Upper lobe of left lung (tissue), 4 donors: ENCODE results near the gene TMEM250.

Experiments used
- CTCF ChIP-seq, 6 experiments: fragments of 450-650 bp in 4 of 6; fragments of 200-600 bp in 2 of 6; sonication (generic) in 2 of 6; IDR thresholded peaks; one replicate each; pipeline ENCODE4 v1.5.1; 2016 to 2019; ENCODE audit warnings: antibody characterized with exemption in 6 of 6
- EP300 ChIP-seq, 4 donors: sonication (generic); formaldehyde crosslinking; IDR thresholded peaks; one replicate each; pipeline ENCODE4 v1.5.1; 2017; ENCODE audit warnings: antibody characterized with exemption in 4 of 4, control low read depth in 2 of 4
- POLR2A ChIP-seq, 4 donors: fragments of 450-650 bp; IDR thresholded peaks; one replicate each; pipeline ENCODE4 v1.5.1; 2016 to 2017; ENCODE audit warnings: antibody characterized with exemption in 4 of 4, mild to moderate bottlenecking in 2 of 4
- POLR2AphosphoS5 ChIP-seq, 2 donors: sonication (generic); formaldehyde crosslinking; IDR thresholded peaks; one replicate each; pipeline ENCODE4 v1.5.1; 2017; ENCODE audit warnings: antibody characterized with exemption in 2 of 2

DNA sequence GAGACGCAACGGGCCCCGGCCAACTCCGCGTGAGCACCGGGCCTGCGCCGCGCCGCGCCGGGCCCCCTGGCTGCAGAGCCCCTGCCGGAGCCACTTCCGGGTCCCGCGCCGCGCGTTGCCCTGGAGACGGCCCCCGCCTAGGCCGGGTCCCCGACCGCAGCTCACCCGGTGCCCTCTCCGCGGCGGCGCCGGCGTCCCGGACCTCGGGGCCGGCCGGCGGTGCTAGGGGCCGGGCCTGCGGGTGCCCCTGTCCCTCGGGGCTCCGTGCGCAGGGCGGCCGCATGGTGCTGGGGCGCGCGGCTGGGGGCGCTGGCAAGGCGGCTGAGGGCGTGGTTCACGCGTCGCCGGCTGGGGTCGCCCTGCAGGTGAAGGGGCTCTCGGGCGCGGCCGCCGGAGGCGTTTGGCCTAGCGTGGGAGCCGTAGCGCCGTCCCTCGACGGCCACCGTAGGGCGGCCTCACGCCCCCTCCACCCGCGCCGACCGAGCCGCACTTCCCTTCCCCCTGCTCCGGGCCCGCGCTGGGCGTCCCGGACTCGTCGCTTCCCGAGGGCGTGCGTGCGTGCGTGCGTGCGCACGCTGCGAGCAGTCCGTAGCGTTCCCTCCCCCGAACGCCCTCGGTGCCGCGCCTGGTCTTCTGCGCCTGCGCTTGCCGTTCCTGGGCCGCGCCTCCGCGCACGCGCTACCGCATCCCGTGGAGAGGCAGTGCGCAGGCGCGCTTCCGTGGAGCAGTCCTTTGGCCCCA, at the start of gene TMEM250:
- TF ChIP-seq CTCF (IDR thresholded peaks at IDR 0.05) (peak in 2 of 6 experiments; percentile 53 to 55), POLR2A (IDR thresholded peaks at IDR 0.05) (peak in 2 of 4 donors; percentile 79 to 91), POLR2AphosphoS5 (IDR thresholded peaks at IDR 0.05) (peak; percentile 94), EP300 (IDR thresholded peaks at IDR 0.05) (peak in 1 of 4 donors; percentile 37)
